ENCODE measurements around the gene MORF4L2.
"Not testable (repeated sequence)": the region's sequence is repeated elsewhere in the genome, so short reads cannot be mapped to it uniquely, and the experiment has no call there.

Gene MORF4L2

GRCh38 chrX:103663981-103664762 is 22.3 kb downstream of the MORF4L2 start:
- no peak overlapping the region for H3K4me3 Mint-ChIP-seq
- peaks cover 17% of the 10 kb centered on the region for H3K27me3 Mint-ChIP-seq

GRCh38 chrX:103659460-103659859 is 27.0 kb downstream of the MORF4L2 start:
- H3K4me1 Mint-ChIP-seq (ENCODE audit: low read depth); H3K36me3 Mint-ChIP-seq (ENCODE audit: low read depth); H3K9me3 Mint-ChIP-seq; H3K27ac Mint-ChIP-seq; intact Hi-C loops (cut with micrococcal nuclease); H3K4me3 Mint-ChIP-seq: not testable (repeated sequence)
- peaks cover 14% of the 10 kb centered on the region for H3K27me3 Mint-ChIP-seq

More at GRCh38 chrX:103663981-103664762, 22.3 kb downstream of the MORF4L2 start:
- Mint-ChIP-seq H3K36me3 (ENCODE audit: low read depth) (no peaks in the 10 kb centered on the region), H3K27ac (no peak overlapping the region), H3K9me3 (no peaks in the 10 kb centered on the region), H3K4me1 (ENCODE audit: low read depth) (no peaks in the 10 kb centered on the region)
- intact Hi-C loops (cut with micrococcal nuclease) = no loop called here

GRCh38 chrX:103658681-103659433 is 27.6 kb downstream of the MORF4L2 start:
- peaks cover 8% of the 10 kb centered on the region for H3K27me3 Mint-ChIP-seq
- H3K36me3 Mint-ChIP-seq (ENCODE audit: low read depth) = no peaks in the 10 kb centered on the region
- no peaks in the 10 kb centered on the region for H3K4me1 Mint-ChIP-seq (ENCODE audit: low read depth)
- no peaks in the 10 kb centered on the region for H3K9me3 Mint-ChIP-seq
- H3K27ac Mint-ChIP-seq = no peak overlapping the region
- intact Hi-C loops (cut with micrococcal nuclease) = no loop called here
- H3K4me3 Mint-ChIP-seq = no peak overlapping the region

GRCh38 chrX:103657066-103657465 is 29.4 kb downstream of the MORF4L2 start:
- H3K27me3 Mint-ChIP-seq; H3K4me3 Mint-ChIP-seq; H3K27ac Mint-ChIP-seq; H3K36me3 Mint-ChIP-seq (ENCODE audit: low read depth); H3K4me1 Mint-ChIP-seq (ENCODE audit: low read depth); H3K9me3 Mint-ChIP-seq; intact Hi-C loops (cut with micrococcal nuclease): not testable (repeated sequence)

GRCh38 chrX:103656617-103657016 is 29.9 kb downstream of the MORF4L2 start:
- Mint-ChIP-seq H3K4me1 (ENCODE audit: low read depth) (no peaks in the 10 kb centered on the region), H3K36me3 (ENCODE audit: low read depth) (no peaks in the 10 kb centered on the region), H3K27ac (no peak overlapping the region), H3K27me3 (peaks cover 3% of the 10 kb centered on the region), H3K4me3 (no peak overlapping the region), H3K9me3 (no peaks in the 10 kb centered on the region)
- intact Hi-C loops (cut with micrococcal nuclease) = no loop called here

- H3K27ac Mint-ChIP-seq; intact Hi-C loops (cut with micrococcal nuclease); H3K27me3 Mint-ChIP-seq; H3K9me3 Mint-ChIP-seq; H3K4me3 Mint-ChIP-seq; H3K36me3 Mint-ChIP-seq (ENCODE audit: low read depth); H3K4me1 Mint-ChIP-seq (ENCODE audit: low read depth): not testable (repeated sequence)
These were observed 31.1 kb downstream of the MORF4L2 start for GRCh38 chrX:103655230-103656000.

- no peaks in the 10 kb centered on the region for H3K36me3 Mint-ChIP-seq (ENCODE audit: low read depth)
- no peaks in the 10 kb centered on the region for H3K4me1 Mint-ChIP-seq (ENCODE audit: low read depth)
- no peak overlapping the region for H3K4me3 Mint-ChIP-seq
These were observed 35.2 kb downstream of the MORF4L2 start for GRCh38 chrX:103651151-103651773.

GRCh38 chrX:103647630-103648029 is 38.9 kb downstream of the MORF4L2 start:
- H3K4me3 Mint-ChIP-seq = no peak overlapping the region
- H3K4me1 Mint-ChIP-seq (ENCODE audit: low read depth) = no peaks in the 10 kb centered on the region
- H3K9me3 Mint-ChIP-seq = no peaks in the 10 kb centered on the region
- no peaks in the 10 kb centered on the region for H3K36me3 Mint-ChIP-seq (ENCODE audit: low read depth)
- no peak overlapping the region for H3K27ac Mint-ChIP-seq
- intact Hi-C loops (cut with micrococcal nuclease) = no loop called here
- H3K27me3 Mint-ChIP-seq = no peaks in the 10 kb centered on the region

More at GRCh38 chrX:103651151-103651773, 35.2 kb downstream of the MORF4L2 start:
- Mint-ChIP-seq H3K27ac (no peak overlapping the region), H3K27me3 (no peaks in the 10 kb centered on the region), H3K9me3 (no peaks in the 10 kb centered on the region)
- intact Hi-C loops (cut with micrococcal nuclease) = no loop called here

GRCh38 chrX:103644125-103644524 is 42.4 kb downstream of the MORF4L2 start:
- intact Hi-C loops (cut with micrococcal nuclease) = no loop called here
- Mint-ChIP-seq H3K27me3 (no peaks in the 10 kb centered on the region), H3K27ac (no peak overlapping the region), H3K36me3 (ENCODE audit: low read depth) (no peaks in the 10 kb centered on the region), H3K4me1 (ENCODE audit: low read depth) (no peaks in the 10 kb centered on the region), H3K4me3 (no peak overlapping the region), H3K9me3 (no peaks in the 10 kb centered on the region)

GRCh38 chrX:103640401-103641155 is 45.9 kb downstream of the MORF4L2 start:
- Mint-ChIP-seq H3K27me3 (no peaks in the 10 kb centered on the region), H3K4me3 (no peak overlapping the region), H3K36me3 (ENCODE audit: low read depth) (no peaks in the 10 kb centered on the region), H3K27ac (no peak overlapping the region), H3K9me3 (no peaks in the 10 kb centered on the region), H3K4me1 (ENCODE audit: low read depth) (no peaks in the 10 kb centered on the region)
- intact Hi-C loops (cut with micrococcal nuclease) = no loop called here

- H3K27ac Mint-ChIP-seq; H3K9me3 Mint-ChIP-seq; H3K27me3 Mint-ChIP-seq; H3K36me3 Mint-ChIP-seq (ENCODE audit: low read depth); H3K4me1 Mint-ChIP-seq (ENCODE audit: low read depth); H3K4me3 Mint-ChIP-seq; intact Hi-C loops (cut with micrococcal nuclease): not testable (repeated sequence)
These were observed 47.8 kb downstream of the MORF4L2 start for GRCh38 chrX:103638479-103639346.

- intact Hi-C loops (cut with micrococcal nuclease) = no loop called here
- Mint-ChIP-seq H3K9me3 (no peaks in the 10 kb centered on the region), H3K27ac (no peak overlapping the region), H3K27me3 (no peaks in the 10 kb centered on the region), H3K4me1 (ENCODE audit: low read depth) (no peaks in the 10 kb centered on the region), H3K36me3 (ENCODE audit: low read depth) (no peaks in the 10 kb centered on the region), H3K4me3 (no peak overlapping the region)
These were observed 48.7 kb downstream of the MORF4L2 start for GRCh38 chrX:103637604-103638338.

All from dendritic cell treated with granulocyte-macrophage colony-stimulating factor and Interleukin-4, amounts not matched to agents 40 ng/mL and 50 ng/mL, for 4 days (primary cell).